ENCODE measurements around the gene DYNLT1. TPM values are rescaled to one million over a fixed set of nuclear protein-coding genes. Genes with fewer than 3 reads are reported as not detected.

DYNLT1 gene
- total and polyA plus RNA-seq, 2 of the 4 experiments (the other 2 are of a cell fraction): 235 to 349 TPM

- Histone ChIP-seq H4K8ac (ENCODE audit: low read depth in 2 of 2, low read length in 2 of 2) (no peak overlapping the region), H3K14ac (replicated peaks; ENCODE audit: low read depth, low read length) (no peak overlapping the region), H3K4me3 (ENCODE audit: insufficient read depth, low read depth, low read length) (no peak overlapping the region), H3K23ac (ENCODE audit: low read depth, low read length) (no peak overlapping the region), H4K20me1 (ENCODE audit: insufficient read depth, low read length) (no peaks in the 10 kb centered on the region), H2BK5ac (ENCODE audit: low read depth, low read length, poor library complexity, severe bottlenecking) (no peak overlapping the region), H3K4me1 (ENCODE audit: control insufficient read depth, insufficient read depth, low read length) (peaks cover 15% of the 10 kb centered on the region), H4K91ac (ENCODE audit: insufficient read depth, low read depth, low read length) (no peak overlapping the region), H3K9me1 (ENCODE audit: insufficient read depth, low read length) (peaks cover 8% of the 10 kb centered on the region), H3K9me3 (ENCODE audit: control insufficient read depth, insufficient read depth, low read length) (no peaks in the 10 kb centered on the region), H3K18ac (ENCODE audit: low read depth, low read length) (no peak overlapping the region), H2BK120ac (ENCODE audit: low read depth, low read length) (no peak overlapping the region), H3K56ac (ENCODE audit: extremely low read depth, insufficient read depth, low read length) (no peak overlapping the region), H2BK15ac (ENCODE audit: low read depth, low read length) (no peak overlapping the region), H3K27me3 (ENCODE audit: control insufficient read depth, insufficient read depth, low read length) (no peaks in the 10 kb centered on the region), H2AK9ac (replicated peaks; ENCODE audit: low read depth, low read length, poor library complexity) (no peak overlapping the region), H3K79me1 (ENCODE audit: low read depth in 1 of 2, low read length in 2 of 2) (0 out of 4 replicates have a peak, but pooled peaks cover 0 to 11% of the 10 kb centered on the region in 2 experiments), H3K9ac (ENCODE audit: low read depth, low read length) (no peak overlapping the region), H3K4ac (ENCODE audit: low read depth, low read length) (no peak overlapping the region), H2BK20ac (ENCODE audit: low read depth, low read length) (no peak overlapping the region), H3K36me3 (ENCODE audit: control insufficient read depth, insufficient read depth, low read length) (no peaks in the 10 kb centered on the region), H3K4me2 (ENCODE audit: low read depth, low read length) (no peak overlapping the region), H3K27ac (ENCODE audit: insufficient read depth, low read length) (no peak overlapping the region), H2AFZ (replicated peaks; ENCODE audit: low read length, poor library complexity) (no peak overlapping the region), H4K5ac (ENCODE audit: low read depth, low read length) (no peak overlapping the region), H2AK5ac (ENCODE audit: low read depth, low read length) (no peak overlapping the region)
- CTCF ChIA-PET: interaction anchor here (0.6 to 1.4 kb wide), 3 partner anchors 10 to 29 kb away, joined by 3 to 4 read pairs (median 3); no protein-coding TSS in a partner anchor
- 86% methylated on average over 1 of the region's 10 CpGs; no CpG with 5 or more reads in 1 of the 2 experiments for WGBS, 2 experiments (ENCODE audit: extremely low coverage in 2 of 2, insufficient read length in 1 of 2)
- POLR2A ChIA-PET (ENCODE audit: unreplicated experiment): no interaction called here
- BruUV-seq (replicated peaks): no TSS peak
- TF ChIP-seq CTCF (conservative IDR thresholded peaks at IDR 0.05; ENCODE audit: low read depth, low read length) (peak; percentile 49), ELK1 (IDR thresholded peaks at IDR 0.05; ENCODE audit: borderline replicate concordance, low read depth, low read length) (no peak), FOS (IDR thresholded peaks at IDR 0.05; ENCODE audit: low read depth, low read length) (no peak), RAD21 (IDR thresholded peaks at IDR 0.05; ENCODE audit: low read length) (peak; percentile 40), SMC3 (IDR thresholded peaks at IDR 0.05; ENCODE audit: low read depth, low read length) (peak; percentile 39)
- DNase-seq (no peak), ATAC-seq (ENCODE audit: low read depth) (0 out of 2 replicates have a peak, but pooled peaks have one; percentile 52)
- intact Hi-C loops (cut with micrococcal nuclease) (loop anchor here (5.0 kb wide), 1 partner anchor 37 kb away; no protein-coding TSS in a partner anchor), dilution Hi-C loops (cut with HindIII; ENCODE audit: low sequenced_read_pairs, unreplicated experiment) (no loop called here), in situ Hi-C loops (cut with MboI; ENCODE audit: low sequenced_read_pairs) (no loop called here)
These were observed 15.8 kb upstream of the DYNLT1 start for GRCh38 chr6:158660333-158660754.

Data from IMR-90 (cell line).